Neural progenitor cell (in vitro differentiated cells): ENCODE data around the gene RNF166. TPM values are rescaled to one million over a fixed set of nuclear protein-coding genes. Genes with fewer than 3 reads are reported as not detected.

Experiments
- DNase-seq: peaks from one replicate; pipeline ENCODE4 v3.0.0-alpha.2; 2016; ENCODE audit warnings: low spot score
- H2AFZ ChIP-seq: fragments of 200-600 bp; sonication (generic); replicated peaks from 2 replicates; pipeline ENCODE4 v1.6.1; 2016; ENCODE audit warnings: antibody characterized with exemption
- H3F3A ChIP-seq: fragments of 200-600 bp; sonication (generic); 2 replicates; pipeline ENCODE4 v1.6.1; 2016; ENCODE audit warnings: antibody characterized with exemption, low read depth
- H3K27ac ChIP-seq: fragments of 200-600 bp; sonication (generic); 2 replicates; pipeline ENCODE4 v1.5.1; 2016; ENCODE audit warnings: mild to moderate bottlenecking
- H3K27me3 ChIP-seq: fragments of 200-600 bp; sonication (generic); 2 replicates; pipeline ENCODE4 v1.6.1; 2016; ENCODE audit warnings: mild to moderate bottlenecking, moderate library complexity
- H3K36me3 ChIP-seq: fragments of 200-600 bp; sonication (generic); 2 replicates; pipeline ENCODE4 v1.5.1; 2016
- H3K4me1 ChIP-seq: fragments of 200-600 bp; sonication (generic); 2 replicates; pipeline ENCODE4 v1.6.1; 2016; ENCODE audit warnings: mixed run types
- H3K4me2 ChIP-seq: fragments of 200-600 bp; sonication (generic); 2 replicates; pipeline ENCODE4 v1.6.1; 2016
- H3K4me3 ChIP-seq: fragments of 200-600 bp; sonication (generic); 2 replicates; pipeline ENCODE4 v1.5.1; 2016
- H3K79me2 ChIP-seq: fragments of 200-600 bp; sonication (generic); 2 replicates; pipeline ENCODE4 v1.6.1; 2016; ENCODE audit warnings: low read depth
- H3K9ac ChIP-seq: fragments of 200-600 bp; sonication (generic); 2 replicates; pipeline ENCODE4 v1.6.1; 2016
- H3K9me3 ChIP-seq: fragments of 200-600 bp; sonication (generic); 2 replicates; pipeline ENCODE4 v1.5.1; 2016; ENCODE audit warnings: low read depth
- H4K20me1 ChIP-seq: fragments of 200-600 bp; sonication (generic); 2 replicates; pipeline ENCODE4 v1.6.1; 2016; ENCODE audit warnings: low read depth
- H3K27ac Mint-ChIP-seq: 3 replicates; pipeline ENCODE4 v1.8.0; 2021; ENCODE audit warnings: mixed read lengths
- H3K27me3 Mint-ChIP-seq: 2 replicates; pipeline ENCODE4 v1.8.0; 2022; ENCODE audit warnings: low read depth, mild to moderate bottlenecking, inconsistent platforms, moderate library complexity, mixed read lengths; ENCODE audit not compliant: insufficient read depth
- H3K36me3 Mint-ChIP-seq: 3 replicates; pipeline ENCODE4 v1.8.0; 2021; ENCODE audit warnings: mixed read lengths
- H3K4me1 Mint-ChIP-seq: 3 replicates; pipeline ENCODE4 v1.8.0; 2021; ENCODE audit warnings: mixed read lengths
- H3K4me3 Mint-ChIP-seq: 3 replicates; pipeline ENCODE4 v1.8.0; 2021; ENCODE audit warnings: mild to moderate bottlenecking, moderate library complexity, mixed read lengths
- H3K9me3 Mint-ChIP-seq: 3 replicates; pipeline ENCODE4 v1.8.0; 2020; ENCODE audit warnings: mixed read lengths
- CTCF ChIP-seq: fragments of 200-600 bp; sonication (generic); IDR thresholded peaks from 2 replicates; pipeline ENCODE4 v1.5.1; 2017; ENCODE audit warnings: antibody characterized with exemption, mild to moderate bottlenecking
- EZH2 ChIP-seq: fragments of 200-600 bp; sonication (generic); IDR thresholded peaks from 2 replicates; pipeline ENCODE4 v1.6.1; 2017; ENCODE audit warnings: antibody characterized with exemption, mild to moderate bottlenecking, moderate library complexity
- EZH2phosphoT487 ChIP-seq: fragments of 200-600 bp; sonication (generic); IDR thresholded peaks from 2 replicates; pipeline ENCODE4 v1.6.1; 2017; ENCODE audit warnings: antibody characterized with exemption
- total RNA-seq: library from RNA; depleted of rRNA; stranded (reverse); fragments of >200 nt; gene quantifications from 2 replicates; pipeline ENCODE4 v1.2.3, GENCODE V29; 2015; ENCODE audit warnings: low replicate concordance

RNF166 gene
- total RNA-seq, 1 donor from 2014 or later, result 11.1 TPM

- Mint-ChIP-seq H3K27ac (no peak overlapping the region), H3K27me3 (peaks cover 2% of the 10 kb centered on the region), H3K9me3 (no peaks in the 10 kb centered on the region), H3K4me1 (peaks cover 10% of the 10 kb centered on the region), H3K36me3 (no peaks in the 10 kb centered on the region), H3K4me3 (no peak overlapping the region)
- Histone ChIP-seq H2AFZ (no peak overlapping the region), H4K20me1 (no peaks in the 10 kb centered on the region), H3F3A (peaks cover 3% of the 10 kb centered on the region), H3K36me3 (no peaks in the 10 kb centered on the region), H3K4me3 (no peak overlapping the region), H3K9me3 (no peaks in the 10 kb centered on the region), H3K27ac (no peak overlapping the region), H3K9ac (no peak overlapping the region), H3K79me2 (no peaks in the 10 kb centered on the region), H3K4me1 (no peaks in the 10 kb centered on the region), H3K4me2 (no peak overlapping the region), H3K27me3 (no peaks in the 10 kb centered on the region)
- DNase-seq, result no peak
- TF ChIP-seq CTCF (no peak), EZH2 (no peak), EZH2phosphoT487 (no peak)
These were observed 26.2 kb upstream of the RNF166 start for GRCh38 chr16:88732172-88732960.

DNA sequence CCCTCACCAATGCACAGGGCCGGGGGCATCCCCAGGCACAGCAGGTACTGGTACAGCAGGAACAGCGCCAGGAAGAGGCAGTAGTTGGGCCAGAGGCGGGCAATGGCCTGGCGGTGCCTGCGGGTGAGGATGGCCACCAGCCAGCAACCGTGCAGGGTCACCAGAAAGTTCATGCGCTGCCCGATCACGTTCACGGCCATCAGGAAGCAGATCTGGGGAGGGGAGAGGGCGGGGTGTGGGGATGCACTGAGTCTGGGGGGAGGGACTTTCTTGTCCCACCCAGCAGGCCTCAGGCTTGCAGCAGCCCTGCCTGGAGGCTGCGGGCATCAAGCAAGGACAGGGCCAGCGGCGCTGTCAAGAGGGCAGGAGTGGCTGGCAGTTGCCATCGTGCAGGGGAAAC, 25.5 kb upstream of the RNF166 start:
- TF ChIP-seq EZH2phosphoT487, result no peak
- no peak for TF ChIP-seq EZH2
- TF ChIP-seq CTCF, result no peak
- H2AFZ ChIP-seq, result no peak overlapping the region
- peaks cover 3% of the 10 kb centered on the region for H3F3A ChIP-seq
- no peaks in the 10 kb centered on the region for H3K36me3 ChIP-seq
- H3K4me1 ChIP-seq, result no peaks in the 10 kb centered on the region
- H3K27me3 Mint-ChIP-seq, result peaks cover 2% of the 10 kb centered on the region
- no peaks in the 10 kb centered on the region for H3K27me3 ChIP-seq
- no peak overlapping the region for H3K4me2 ChIP-seq
- no peak overlapping the region for H3K4me3 ChIP-seq
- H3K4me3 Mint-ChIP-seq, result no peak overlapping the region
- H3K9me3 ChIP-seq, result no peaks in the 10 kb centered on the region
- no peak for DNase-seq
- peaks cover 10% of the 10 kb centered on the region for H3K4me1 Mint-ChIP-seq
- no peaks in the 10 kb centered on the region for H3K9me3 Mint-ChIP-seq
- H3K36me3 Mint-ChIP-seq, result no peaks in the 10 kb centered on the region
- H3K79me2 ChIP-seq, result no peaks in the 10 kb centered on the region
- no peaks in the 10 kb centered on the region for H4K20me1 ChIP-seq
- H3K27ac Mint-ChIP-seq, result no peak overlapping the region
- H3K27ac ChIP-seq, result no peak overlapping the region
- no peak overlapping the region for H3K9ac ChIP-seq

- Histone ChIP-seq H3K4me2 (no peak overlapping the region), H3K9me3 (no peaks in the 10 kb centered on the region), H3K79me2 (no peaks in the 10 kb centered on the region), H3K36me3 (no peaks in the 10 kb centered on the region), H3K4me3 (no peak overlapping the region), H4K20me1 (no peaks in the 10 kb centered on the region), H3F3A (peaks cover 3% of the 10 kb centered on the region), H3K27me3 (no peaks in the 10 kb centered on the region), H3K4me1 (no peaks in the 10 kb centered on the region), H2AFZ (no peak overlapping the region), H3K9ac (peak overlapping the region; percentile 27), H3K27ac (no peak overlapping the region)
- H3K36me3 Mint-ChIP-seq, result no peaks in the 10 kb centered on the region
- peak overlapping the region; percentile 14 for H3K27ac Mint-ChIP-seq
- no peak overlapping the region for H3K4me3 Mint-ChIP-seq
- no peak for DNase-seq
- H3K4me1 Mint-ChIP-seq, result peaks cover 10% of the 10 kb centered on the region
- H3K27me3 Mint-ChIP-seq, result peaks cover 2% of the 10 kb centered on the region
- TF ChIP-seq EZH2 (no peak), EZH2phosphoT487 (no peak), CTCF (no peak)
- H3K9me3 Mint-ChIP-seq, result no peaks in the 10 kb centered on the region
These were observed 24.7 kb upstream of the RNF166 start for GRCh38 chr16:88730632-88731607.
